WTC11 (cell line): ENCODE results near the gene SNAP25. TPM values are rescaled to one million over a fixed set of nuclear protein-coding genes. Genes with fewer than 3 reads are reported as not detected.

ENCODE experiments used
- ATAC-seq: fragments of 200-7000 bp; cut with Tn5 transposase; 2 replicates; pipeline ENCODE4 v1.10.0; 2021; ENCODE audit warnings: mild to moderate bottlenecking, moderate library complexity
- CTCF ChIA-PET: fragments of 300-600 bp; sonication (Branson Sonifier 250); formaldehyde crosslinking; loops from one replicate; lab custom pipeline; 2021; ENCODE audit warnings: antibody characterized with exemption; lab: Charles Lee
- POLR2A ChIA-PET: fragments of 350-600 bp; sonication (Branson Sonifier 250); formaldehyde crosslinking; loops from one replicate; lab custom pipeline; 2021; ENCODE audit warnings: antibody characterized with exemption; lab: Charles Lee
- DNase-seq: peaks from one replicate; pipeline ENCODE4 v3.0.0; 2021; ENCODE audit warnings: low spot score
- H3K27ac Mint-ChIP-seq: 2 replicates; pipeline ENCODE4 v1.8.0; 2021; ENCODE audit warnings: mixed read lengths
- H3K27me3 Mint-ChIP-seq: 2 replicates; pipeline ENCODE4 v1.8.0; 2021; ENCODE audit warnings: low read depth, mild to moderate bottlenecking, moderate library complexity, mixed read lengths
- H3K36me3 Mint-ChIP-seq: 2 replicates; pipeline ENCODE4 v1.8.0; 2021; ENCODE audit warnings: mixed read lengths
- H3K4me1 Mint-ChIP-seq: 2 replicates; pipeline ENCODE4 v1.8.0; 2022; ENCODE audit warnings: mixed read lengths
- H3K4me3 Mint-ChIP-seq: 2 replicates; pipeline ENCODE4 v1.8.0; 2021; ENCODE audit warnings: mild to moderate bottlenecking, moderate library complexity, mixed read lengths
- H3K9me3 Mint-ChIP-seq: 2 replicates; pipeline ENCODE4 v1.8.0; 2021; ENCODE audit warnings: mixed read lengths
- FOXK1 ChIP-seq: sonication (generic); formaldehyde crosslinking; IDR thresholded peaks from 2 replicates; pipeline ENCODE4 v1.8.0; 2022; ENCODE audit warnings: mild to moderate bottlenecking, moderate library complexity, missing genetic modification reagents
- GTF2I ChIP-seq: fragments of 250-450 bp; sonication (Bioruptor Pico); conservative IDR thresholded peaks from 2 replicates; pipeline ENCODE4 v1.4.0; 2021; ENCODE audit warnings: mild to moderate bottlenecking
- MYBL2 ChIP-seq: sonication (generic); formaldehyde crosslinking; IDR thresholded peaks from 2 replicates; pipeline ENCODE4 v1.8.1; 2023; ENCODE audit warnings: mild to moderate bottlenecking, moderate library complexity, missing genetic modification reagents
- SMAD4 ChIP-seq: sonication (generic); formaldehyde crosslinking; IDR thresholded peaks from 2 replicates; pipeline ENCODE4 v1.8.0; 2022; ENCODE audit warnings: mild to moderate bottlenecking, missing genetic modification reagents
- TCF7 ChIP-seq: sonication (generic); formaldehyde crosslinking; IDR thresholded peaks from 2 replicates; pipeline ENCODE4 v1.8.0; 2022; ENCODE audit warnings: mild to moderate bottlenecking, low read depth, missing genetic modification reagents, moderate library complexity
- TEAD4 ChIP-seq: sonication (generic); formaldehyde crosslinking; IDR thresholded peaks from 2 replicates; pipeline ENCODE4 v1.8.0; 2022; ENCODE audit warnings: mild to moderate bottlenecking, missing genetic modification reagents
- ZBTB21 ChIP-seq: sonication (generic); formaldehyde crosslinking; IDR thresholded peaks from 2 replicates; pipeline ENCODE4 v1.8.1; 2023; ENCODE audit warnings: mild to moderate bottlenecking, missing genetic modification reagents, borderline replicate concordance
- ZNF396 ChIP-seq: fragments of 250-450 bp; sonication (Bioruptor Pico); IDR thresholded peaks from 2 replicates; pipeline ENCODE4 v1.8.0; 2021; ENCODE audit warnings: mild to moderate bottlenecking, moderate library complexity, borderline replicate concordance
- ZNF671 ChIP-seq: fragments of 250-450 bp; sonication (Bioruptor Pico); IDR thresholded peaks from 2 replicates; pipeline ENCODE4 v1.8.0; 2021; ENCODE audit warnings: mild to moderate bottlenecking
- total RNA-seq: library from RNA; stranded (reverse); gene quantifications from 3 replicates; pipeline ENCODE4 v1.2.3, GENCODE V29; 2021
- TF ChIP-seq, protein P1 (sequence below): sonication (generic); formaldehyde crosslinking; IDR thresholded peaks from 2 replicates; pipeline ENCODE4 v1.8.1; 2022; ENCODE audit warnings: mild to moderate bottlenecking, missing genetic modification reagents, moderate library complexity, borderline replicate concordance
- TF ChIP-seq, protein P2 (sequence below): sonication (generic); formaldehyde crosslinking; conservative IDR thresholded peaks from 2 replicates; pipeline ENCODE4 v1.8.1; 2022; ENCODE audit warnings: mild to moderate bottlenecking, missing genetic modification reagents
- TF ChIP-seq, protein P3 (sequence below): fragments of 250-450 bp; sonication (Bioruptor Pico); IDR thresholded peaks from 2 replicates; pipeline ENCODE4 v2.1.2; 2022; ENCODE audit warnings: mild to moderate bottlenecking, moderate library complexity
- TF ChIP-seq, protein P4 (sequence below): sonication (generic); formaldehyde crosslinking; IDR thresholded peaks from 2 replicates; pipeline ENCODE4 v1.8.1; 2022; ENCODE audit warnings: low read depth, missing genetic modification reagents, borderline replicate concordance
- TF ChIP-seq, protein P5 (sequence below): sonication (generic); formaldehyde crosslinking; IDR thresholded peaks from 2 replicates; pipeline ENCODE4 v1.8.1; 2023; ENCODE audit warnings: mild to moderate bottlenecking, missing genetic modification reagents
- TF ChIP-seq, protein P6 (sequence below): fragments of 250-450 bp; sonication (Bioruptor Pico); IDR thresholded peaks from 2 replicates; pipeline ENCODE4 v1.9.0; 2021; ENCODE audit warnings: moderate library complexity, mild to moderate bottlenecking, inconsistent platforms, borderline replicate concordance
- TF ChIP-seq, protein P7 (sequence below): sonication (generic); formaldehyde crosslinking; IDR thresholded peaks from 2 replicates; pipeline ENCODE4 v1.8.0; 2023; ENCODE audit warnings: mild to moderate bottlenecking, missing genetic modification reagents
- TF ChIP-seq, protein P8 (sequence below): sonication (generic); formaldehyde crosslinking; IDR thresholded peaks from 2 replicates; pipeline ENCODE4 v1.8.1; 2022; ENCODE audit warnings: missing genetic modification reagents, borderline replicate concordance
- TF ChIP-seq, protein P9 (sequence below): sonication (generic); formaldehyde crosslinking; IDR thresholded peaks from 2 replicates; pipeline ENCODE4 v1.8.1; 2023; ENCODE audit warnings: mild to moderate bottlenecking, moderate library complexity, missing genetic modification reagents

Gene SNAP25
- total RNA-seq, 1 experiment from 2014 or later = 0.72 TPM

DNA sequence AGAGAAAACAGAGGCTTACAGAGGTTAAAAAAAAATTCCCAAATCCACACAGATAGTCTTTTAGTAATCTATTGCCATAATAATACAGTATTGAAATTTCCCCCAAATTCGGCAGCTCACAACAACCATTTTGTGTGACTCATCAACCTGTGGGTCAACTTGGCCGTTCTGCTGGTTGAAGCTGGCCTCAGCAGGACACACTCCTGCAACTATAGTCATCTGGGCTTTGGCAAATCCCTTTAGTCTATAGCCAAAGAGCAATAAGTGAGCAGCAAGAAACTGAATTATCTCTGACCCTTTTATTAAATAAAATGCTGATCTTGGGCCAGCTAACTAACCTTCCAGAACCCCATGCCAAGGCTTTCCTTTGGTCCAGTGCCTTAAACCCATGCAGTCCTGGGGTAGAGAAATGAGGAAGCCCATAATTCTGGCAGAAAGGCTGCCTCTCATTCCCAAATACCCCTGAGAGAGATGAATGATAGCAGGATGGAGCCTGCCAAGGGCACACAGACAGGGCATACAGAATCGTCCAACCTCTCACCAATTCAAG lies 17.2 kb upstream of the SNAP25 start:
- Mint-ChIP-seq H3K4me1 (no peaks in the 10 kb centered on the region), H3K27me3 (no peaks in the 10 kb centered on the region), H3K27ac (no peak overlapping the region), H3K9me3 (peaks cover 5% of the 10 kb centered on the region; the same call in 1 of the 2 replicates), H3K4me3 (no peak overlapping the region), H3K36me3 (no peaks in the 10 kb centered on the region)
- DNase-seq (no peak), ATAC-seq (no peak)
- TF ChIP-seq, protein P1, sequence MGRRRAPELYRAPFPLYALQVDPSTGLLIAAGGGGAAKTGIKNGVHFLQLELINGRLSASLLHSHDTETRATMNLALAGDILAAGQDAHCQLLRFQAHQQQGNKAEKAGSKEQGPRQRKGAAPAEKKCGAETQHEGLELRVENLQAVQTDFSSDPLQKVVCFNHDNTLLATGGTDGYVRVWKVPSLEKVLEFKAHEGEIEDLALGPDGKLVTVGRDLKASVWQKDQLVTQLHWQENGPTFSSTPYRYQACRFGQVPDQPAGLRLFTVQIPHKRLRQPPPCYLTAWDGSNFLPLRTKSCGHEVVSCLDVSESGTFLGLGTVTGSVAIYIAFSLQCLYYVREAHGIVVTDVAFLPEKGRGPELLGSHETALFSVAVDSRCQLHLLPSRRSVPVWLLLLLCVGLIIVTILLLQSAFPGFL = no peak
- TF ChIP-seq ZNF396 (CRISPR knock-in tag) (no peak), SMAD4 (CRISPR knock-in tag) (no peak), FOXK1 (no peak), MYBL2 (CRISPR knock-in tag) (no peak), TCF7 (no peak), GTF2I (CRISPR knock-in tag) (no peak), TEAD4 (no peak), ZNF671 (CRISPR knock-in tag) (no peak), ZBTB21 (CRISPR knock-in tag) (no peak)
- TF ChIP-seq, protein P2, sequence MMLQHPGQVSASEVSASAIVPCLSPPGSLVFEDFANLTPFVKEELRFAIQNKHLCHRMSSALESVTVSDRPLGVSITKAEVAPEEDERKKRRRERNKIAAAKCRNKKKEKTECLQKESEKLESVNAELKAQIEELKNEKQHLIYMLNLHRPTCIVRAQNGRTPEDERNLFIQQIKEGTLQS (CRISPR knock-in tag) = no peak
- TF ChIP-seq, protein P3, sequence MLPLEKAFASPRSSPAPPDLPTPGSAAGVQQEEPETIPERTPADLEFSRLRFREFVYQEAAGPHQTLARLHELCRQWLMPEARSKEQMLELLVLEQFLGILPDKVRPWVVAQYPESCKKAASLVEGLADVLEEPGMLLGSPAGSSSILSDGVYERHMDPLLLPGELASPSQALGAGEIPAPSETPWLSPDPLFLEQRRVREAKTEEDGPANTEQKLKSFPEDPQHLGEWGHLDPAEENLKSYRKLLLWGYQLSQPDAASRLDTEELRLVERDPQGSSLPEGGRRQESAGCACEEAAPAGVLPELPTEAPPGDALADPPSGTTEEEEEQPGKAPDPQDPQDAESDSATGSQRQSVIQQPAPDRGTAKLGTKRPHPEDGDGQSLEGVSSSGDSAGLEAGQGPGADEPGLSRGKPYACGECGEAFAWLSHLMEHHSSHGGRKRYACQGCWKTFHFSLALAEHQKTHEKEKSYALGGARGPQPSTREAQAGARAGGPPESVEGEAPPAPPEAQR = no peak
- TF ChIP-seq, protein P4, sequence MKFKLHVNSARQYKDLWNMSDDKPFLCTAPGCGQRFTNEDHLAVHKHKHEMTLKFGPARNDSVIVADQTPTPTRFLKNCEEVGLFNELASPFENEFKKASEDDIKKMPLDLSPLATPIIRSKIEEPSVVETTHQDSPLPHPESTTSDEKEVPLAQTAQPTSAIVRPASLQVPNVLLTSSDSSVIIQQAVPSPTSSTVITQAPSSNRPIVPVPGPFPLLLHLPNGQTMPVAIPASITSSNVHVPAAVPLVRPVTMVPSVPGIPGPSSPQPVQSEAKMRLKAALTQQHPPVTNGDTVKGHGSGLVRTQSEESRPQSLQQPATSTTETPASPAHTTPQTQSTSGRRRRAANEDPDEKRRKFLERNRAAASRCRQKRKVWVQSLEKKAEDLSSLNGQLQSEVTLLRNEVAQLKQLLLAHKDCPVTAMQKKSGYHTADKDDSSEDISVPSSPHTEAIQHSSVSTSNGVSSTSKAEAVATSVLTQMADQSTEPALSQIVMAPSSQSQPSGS = no peak
- TF ChIP-seq, protein P5, sequence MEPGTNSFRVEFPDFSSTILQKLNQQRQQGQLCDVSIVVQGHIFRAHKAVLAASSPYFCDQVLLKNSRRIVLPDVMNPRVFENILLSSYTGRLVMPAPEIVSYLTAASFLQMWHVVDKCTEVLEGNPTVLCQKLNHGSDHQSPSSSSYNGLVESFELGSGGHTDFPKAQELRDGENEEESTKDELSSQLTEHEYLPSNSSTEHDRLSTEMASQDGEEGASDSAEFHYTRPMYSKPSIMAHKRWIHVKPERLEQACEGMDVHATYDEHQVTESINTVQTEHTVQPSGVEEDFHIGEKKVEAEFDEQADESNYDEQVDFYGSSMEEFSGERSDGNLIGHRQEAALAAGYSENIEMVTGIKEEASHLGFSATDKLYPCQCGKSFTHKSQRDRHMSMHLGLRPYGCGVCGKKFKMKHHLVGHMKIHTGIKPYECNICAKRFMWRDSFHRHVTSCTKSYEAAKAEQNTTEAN = no peak
- TF ChIP-seq, protein P6, sequence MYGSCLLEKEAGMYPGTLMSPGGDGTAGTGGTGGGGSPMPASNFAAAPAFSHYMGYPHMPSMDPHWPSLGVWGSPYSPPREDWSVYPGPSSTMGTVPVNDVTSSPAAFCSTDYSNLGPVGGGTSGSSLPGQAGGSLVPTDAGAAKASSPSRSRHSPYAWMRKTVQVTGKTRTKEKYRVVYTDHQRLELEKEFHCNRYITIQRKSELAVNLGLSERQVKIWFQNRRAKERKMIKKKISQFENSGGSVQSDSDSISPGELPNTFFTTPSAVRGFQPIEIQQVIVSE = no peak
- TF ChIP-seq, protein P7, sequence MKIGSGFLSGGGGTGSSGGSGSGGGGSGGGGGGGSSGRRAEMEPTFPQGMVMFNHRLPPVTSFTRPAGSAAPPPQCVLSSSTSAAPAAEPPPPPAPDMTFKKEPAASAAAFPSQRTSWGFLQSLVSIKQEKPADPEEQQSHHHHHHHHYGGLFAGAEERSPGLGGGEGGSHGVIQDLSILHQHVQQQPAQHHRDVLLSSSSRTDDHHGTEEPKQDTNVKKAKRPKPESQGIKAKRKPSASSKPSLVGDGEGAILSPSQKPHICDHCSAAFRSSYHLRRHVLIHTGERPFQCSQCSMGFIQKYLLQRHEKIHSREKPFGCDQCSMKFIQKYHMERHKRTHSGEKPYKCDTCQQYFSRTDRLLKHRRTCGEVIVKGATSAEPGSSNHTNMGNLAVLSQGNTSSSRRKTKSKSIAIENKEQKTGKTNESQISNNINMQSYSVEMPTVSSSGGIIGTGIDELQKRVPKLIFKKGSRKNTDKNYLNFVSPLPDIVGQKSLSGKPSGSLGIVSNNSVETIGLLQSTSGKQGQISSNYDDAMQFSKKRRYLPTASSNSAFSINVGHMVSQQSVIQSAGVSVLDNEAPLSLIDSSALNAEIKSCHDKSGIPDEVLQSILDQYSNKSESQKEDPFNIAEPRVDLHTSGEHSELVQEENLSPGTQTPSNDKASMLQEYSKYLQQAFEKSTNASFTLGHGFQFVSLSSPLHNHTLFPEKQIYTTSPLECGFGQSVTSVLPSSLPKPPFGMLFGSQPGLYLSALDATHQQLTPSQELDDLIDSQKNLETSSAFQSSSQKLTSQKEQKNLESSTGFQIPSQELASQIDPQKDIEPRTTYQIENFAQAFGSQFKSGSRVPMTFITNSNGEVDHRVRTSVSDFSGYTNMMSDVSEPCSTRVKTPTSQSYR = no peak
- TF ChIP-seq, protein P8, sequence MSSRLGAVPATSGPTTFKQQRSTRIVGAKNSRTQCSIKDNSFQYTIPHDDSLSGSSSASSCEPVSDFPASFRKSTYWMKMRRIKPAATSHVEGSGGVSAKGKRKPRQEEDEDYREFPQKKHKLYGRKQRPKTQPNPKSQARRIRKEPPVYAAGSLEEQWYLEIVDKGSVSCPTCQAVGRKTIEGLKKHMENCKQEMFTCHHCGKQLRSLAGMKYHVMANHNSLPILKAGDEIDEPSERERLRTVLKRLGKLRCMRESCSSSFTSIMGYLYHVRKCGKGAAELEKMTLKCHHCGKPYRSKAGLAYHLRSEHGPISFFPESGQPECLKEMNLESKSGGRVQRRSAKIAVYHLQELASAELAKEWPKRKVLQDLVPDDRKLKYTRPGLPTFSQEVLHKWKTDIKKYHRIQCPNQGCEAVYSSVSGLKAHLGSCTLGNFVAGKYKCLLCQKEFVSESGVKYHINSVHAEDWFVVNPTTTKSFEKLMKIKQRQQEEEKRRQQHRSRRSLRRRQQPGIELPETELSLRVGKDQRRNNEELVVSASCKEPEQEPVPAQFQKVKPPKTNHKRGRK (CRISPR knock-in tag) = no peak
- TF ChIP-seq, protein P9, sequence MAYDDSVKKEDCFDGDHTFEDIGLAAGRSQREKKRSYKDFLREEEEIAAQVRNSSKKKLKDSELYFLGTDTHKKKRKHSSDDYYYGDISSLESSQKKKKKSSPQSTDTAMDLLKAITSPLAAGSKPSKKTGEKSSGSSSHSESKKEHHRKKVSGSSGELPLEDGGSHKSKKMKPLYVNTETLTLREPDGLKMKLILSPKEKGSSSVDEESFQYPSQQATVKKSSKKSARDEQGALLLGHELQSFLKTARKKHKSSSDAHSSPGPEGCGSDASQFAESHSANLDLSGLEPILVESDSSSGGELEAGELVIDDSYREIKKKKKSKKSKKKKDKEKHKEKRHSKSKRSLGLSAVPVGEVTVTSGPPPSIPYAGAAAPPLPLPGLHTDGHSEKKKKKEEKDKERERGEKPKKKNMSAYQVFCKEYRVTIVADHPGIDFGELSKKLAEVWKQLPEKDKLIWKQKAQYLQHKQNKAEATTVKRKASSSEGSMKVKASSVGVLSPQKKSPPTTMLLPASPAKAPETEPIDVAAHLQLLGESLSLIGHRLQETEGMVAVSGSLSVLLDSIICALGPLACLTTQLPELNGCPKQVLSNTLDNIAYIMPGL = no peak
- POLR2A ChIA-PET = no interaction called here
- CTCF ChIA-PET = no interaction called here
